Anterior cingulate cortex (tissue), 58 donors: Measurements from ENCODE around the gene PTGIR.
A peak's percentile ranks its signal among the peaks of the same experiment; 100 is the strongest.

Source experiments
- DNase-seq, 58 donors: peaks; one replicate each; lab custom pipeline; 2025; lab: John Stamatoyannopoulos, UW

Gene PTGIR

DNA sequence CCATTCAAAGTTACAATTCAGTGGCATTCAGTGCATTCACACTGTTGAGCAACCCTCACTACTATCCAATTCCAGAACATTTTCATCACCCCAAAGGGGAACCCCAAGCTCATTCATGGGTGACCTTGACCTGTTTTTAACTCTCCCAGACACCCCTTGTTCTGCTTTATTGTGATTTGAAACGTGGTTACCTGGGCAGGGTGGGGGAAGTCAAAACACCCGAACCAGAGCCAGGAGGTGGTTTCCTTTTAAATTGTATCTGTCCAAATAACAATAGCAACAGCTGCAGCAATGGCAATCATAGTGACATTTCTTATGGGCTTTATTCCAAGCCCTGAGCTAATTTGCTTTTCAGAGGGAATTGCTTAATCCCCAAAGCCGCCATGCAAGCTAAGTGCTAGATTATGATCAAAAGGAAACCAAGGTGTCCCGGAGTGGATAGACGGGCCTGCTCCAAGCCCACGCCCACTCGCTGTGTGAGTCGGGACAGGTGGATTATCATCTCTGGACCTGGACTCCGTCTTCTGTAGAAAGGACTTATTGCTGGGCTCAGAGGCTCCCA lies 6.1 kb downstream of the PTGIR start:
- no peak for DNase-seq

DNA sequence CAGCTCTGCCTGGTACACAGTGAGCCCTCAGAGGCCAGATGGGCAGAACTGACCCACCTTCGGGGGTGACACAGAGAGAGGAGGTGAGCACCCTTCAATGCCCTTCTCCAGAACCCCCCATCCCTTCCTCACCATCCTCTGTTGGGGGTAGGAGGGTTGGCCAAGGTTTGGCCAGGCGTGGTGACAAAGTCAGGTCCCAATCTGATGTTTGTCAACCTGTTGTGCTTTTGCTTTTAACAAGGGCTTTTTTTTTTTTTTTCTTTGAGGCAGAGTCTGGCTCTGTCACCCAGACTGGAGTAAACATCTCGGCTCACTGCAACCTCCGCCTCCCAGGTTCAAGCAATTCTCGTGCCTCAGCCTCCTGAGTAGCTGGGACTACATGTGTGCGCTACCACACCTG lies 7.3 kb downstream of the PTGIR start:
- no peak for DNase-seq

DNA sequence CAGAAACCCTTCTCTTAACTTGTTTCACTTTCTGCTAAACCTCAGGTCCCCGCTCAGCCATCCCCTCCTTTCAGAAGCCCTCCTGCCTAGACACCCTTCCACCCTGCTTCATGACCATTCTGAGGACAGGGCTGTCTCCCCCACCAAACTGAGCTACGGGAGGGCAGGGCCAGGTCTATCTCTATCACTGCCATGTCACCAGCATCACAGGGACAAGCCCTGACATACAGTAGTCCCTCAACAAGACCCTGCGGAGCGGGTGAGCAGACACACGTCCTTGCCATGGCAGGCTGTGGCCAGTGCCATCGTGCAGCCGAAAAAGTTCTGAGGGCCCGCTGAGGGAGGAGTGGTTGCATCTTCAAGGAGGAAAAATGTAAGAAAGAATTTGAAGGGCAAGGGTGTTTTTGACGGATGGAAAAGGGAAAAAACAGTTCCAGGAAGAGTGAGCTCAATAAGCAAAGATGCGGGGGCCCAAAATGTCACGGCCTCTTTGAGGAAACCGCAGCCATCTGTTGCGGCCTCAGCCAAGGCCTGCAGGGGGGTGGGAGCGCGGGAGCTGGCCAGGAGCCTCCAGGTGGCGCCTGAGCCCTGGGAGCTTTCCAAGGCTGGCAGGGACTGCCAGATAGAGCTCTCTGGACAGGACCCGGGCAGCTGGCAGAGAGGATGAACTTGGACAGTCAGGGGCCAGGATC lies 8.1 kb downstream of the PTGIR start:
- DNase-seq, result peak in 3 of 58 donors; percentile 8 to 26 (median 22)

DNA sequence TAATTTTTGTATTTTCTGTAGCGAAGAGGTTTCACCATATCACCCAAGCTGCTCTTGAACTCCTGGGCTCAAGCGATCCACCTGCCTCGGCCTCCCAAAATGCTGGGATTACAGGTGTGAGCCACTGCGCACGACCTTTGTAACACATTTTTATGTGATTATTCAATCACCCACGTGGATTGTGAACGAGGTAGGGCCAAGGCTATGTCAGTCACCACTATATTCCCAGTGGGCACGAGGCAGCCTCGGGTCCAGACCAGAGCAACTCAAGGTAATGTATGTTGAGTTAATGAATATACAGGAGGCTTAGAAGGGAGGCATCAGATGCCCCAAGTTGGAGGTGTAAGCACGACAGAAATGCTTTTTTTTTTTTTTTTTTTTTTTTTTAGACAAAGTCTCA lies 8.9 kb downstream of the PTGIR start:
- DNase-seq, result no peak

DNA sequence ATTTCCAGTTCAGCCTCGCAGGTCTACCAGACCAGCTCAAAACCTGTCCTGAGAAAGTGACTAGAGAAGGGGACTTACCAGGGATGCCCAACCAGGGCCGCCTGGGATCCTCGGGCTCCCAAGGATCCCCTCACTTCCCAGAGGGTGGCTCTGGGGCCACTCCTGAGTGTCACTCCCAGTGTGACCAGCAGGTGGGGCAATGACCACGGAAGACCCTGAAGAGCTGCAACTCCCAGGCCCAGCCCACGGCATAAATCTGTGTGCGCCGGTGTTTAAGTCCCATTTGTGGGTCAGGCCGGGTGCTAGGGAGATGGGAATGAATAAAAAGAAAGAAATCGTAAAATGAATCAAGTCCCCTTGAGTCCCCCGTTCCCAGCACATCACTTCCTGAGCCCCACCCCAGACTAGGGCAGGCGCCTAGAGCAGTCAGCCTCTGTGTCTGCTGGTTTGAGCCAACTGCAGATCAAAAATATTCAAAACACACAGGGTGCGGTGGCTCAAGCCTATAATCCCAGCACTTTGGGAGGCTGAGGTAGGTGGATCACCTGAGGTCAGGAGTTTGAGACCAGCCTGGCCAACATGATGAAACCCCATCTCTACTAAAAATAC lies 10.7 kb downstream of the PTGIR start:
- DNase-seq, result peak in 56 of 58 donors; percentile 15 to 91 (median 73)

DNA sequence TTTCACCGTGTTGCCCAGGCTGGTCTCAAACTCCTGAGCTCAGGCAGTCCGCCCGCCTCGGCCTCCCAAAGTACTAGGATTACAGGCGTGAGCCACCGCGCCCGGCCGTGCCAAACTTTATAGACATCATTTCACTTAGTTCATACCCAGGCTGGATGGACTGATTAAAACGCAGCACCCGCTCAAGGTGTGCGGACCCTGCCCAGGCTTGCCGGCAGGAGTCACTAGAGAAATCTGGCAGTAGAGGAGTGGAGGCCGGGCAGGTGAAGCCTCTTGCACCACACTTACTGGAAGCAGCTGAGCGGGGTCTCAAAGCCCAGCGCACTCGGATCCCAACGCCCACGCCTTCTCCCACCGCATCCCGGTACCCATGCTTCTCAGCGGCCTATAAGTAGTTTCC lies 11.4 kb downstream of the PTGIR start:
- no peak for DNase-seq

DNA sequence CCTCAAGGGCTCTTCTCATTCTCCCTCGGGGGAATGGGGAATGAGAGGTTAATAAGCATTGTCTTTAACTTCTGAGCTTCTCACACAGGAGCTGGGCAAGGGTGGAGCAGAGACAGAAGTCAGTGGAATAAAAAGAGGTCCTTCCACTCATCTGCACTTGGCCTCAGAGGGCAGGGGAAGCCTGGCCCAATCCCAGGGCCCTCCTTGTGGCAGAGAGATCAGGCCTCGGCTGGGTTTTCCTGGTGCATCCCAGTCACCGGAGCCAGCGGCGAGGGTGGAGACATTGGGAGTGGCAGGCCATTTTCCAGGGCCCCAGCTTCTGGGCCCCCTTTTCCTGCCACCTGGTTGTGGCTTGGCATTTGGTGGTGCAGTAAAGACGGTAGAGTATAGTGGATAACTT lies 13.1 kb downstream of the PTGIR start:
- no peak for DNase-seq

DNA sequence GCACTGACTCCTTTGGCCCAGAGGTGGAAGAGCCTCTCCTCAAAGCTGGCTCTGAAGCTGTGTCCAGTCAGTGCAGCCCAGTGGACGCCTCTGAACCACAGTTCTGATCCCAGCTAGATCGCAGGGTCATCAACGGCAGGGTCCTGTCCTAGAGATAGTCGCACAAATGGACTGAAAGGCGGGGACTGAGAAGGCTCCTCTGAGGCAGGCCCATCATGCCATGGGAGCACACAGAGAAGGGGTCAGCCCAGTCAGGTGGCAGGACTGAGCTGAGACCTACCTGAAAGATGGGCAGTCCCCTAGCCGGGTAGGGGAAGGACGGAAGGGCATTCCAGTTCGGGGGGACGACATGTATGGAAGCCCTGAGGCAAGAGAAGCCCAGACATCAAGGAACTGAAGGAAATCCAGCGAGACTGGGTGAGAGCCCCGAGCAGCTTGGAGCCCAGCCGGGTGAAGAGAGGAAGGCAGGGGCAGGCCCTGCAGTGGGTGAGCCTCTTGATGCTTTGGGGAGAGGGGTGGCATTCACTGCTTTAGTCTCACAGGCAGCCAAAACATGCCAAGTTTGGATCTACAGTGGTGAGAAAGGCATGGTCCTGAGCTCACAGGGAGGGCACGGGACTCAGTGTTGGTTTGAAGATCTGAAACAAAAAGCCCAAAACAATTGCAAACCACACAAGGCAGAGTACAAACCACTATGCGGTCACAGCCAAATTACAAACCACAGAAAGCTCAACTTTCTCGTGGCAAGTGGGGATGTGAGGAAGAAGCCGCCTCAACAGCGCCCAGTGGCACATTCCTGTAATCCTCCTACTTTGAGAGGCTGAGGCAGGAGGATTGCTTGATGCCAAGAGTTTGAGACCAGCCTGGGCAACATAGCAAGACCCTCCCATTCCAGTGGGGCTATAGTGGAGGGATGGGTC lies 13.8 kb downstream of the PTGIR start:
- no peak for DNase-seq

DNA sequence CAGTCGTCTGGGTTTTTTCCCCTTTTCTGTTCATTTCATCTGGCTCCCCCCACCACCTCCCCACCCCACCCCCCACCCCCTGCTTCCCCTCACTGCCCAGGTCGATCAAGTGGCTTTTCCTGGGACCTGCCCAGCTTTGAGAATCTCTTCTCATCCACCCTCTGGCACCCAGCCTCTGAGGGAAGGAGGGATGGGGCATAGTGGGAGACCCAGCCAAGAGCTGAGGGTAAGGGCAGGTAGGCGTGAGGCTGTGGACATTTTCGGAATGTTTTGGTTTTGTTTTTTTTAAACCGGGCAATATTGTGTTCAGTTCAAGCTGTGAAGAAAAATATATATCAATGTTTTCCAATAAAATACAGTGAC lies 14.5 kb downstream of the PTGIR start:
- no peak for DNase-seq

DNA sequence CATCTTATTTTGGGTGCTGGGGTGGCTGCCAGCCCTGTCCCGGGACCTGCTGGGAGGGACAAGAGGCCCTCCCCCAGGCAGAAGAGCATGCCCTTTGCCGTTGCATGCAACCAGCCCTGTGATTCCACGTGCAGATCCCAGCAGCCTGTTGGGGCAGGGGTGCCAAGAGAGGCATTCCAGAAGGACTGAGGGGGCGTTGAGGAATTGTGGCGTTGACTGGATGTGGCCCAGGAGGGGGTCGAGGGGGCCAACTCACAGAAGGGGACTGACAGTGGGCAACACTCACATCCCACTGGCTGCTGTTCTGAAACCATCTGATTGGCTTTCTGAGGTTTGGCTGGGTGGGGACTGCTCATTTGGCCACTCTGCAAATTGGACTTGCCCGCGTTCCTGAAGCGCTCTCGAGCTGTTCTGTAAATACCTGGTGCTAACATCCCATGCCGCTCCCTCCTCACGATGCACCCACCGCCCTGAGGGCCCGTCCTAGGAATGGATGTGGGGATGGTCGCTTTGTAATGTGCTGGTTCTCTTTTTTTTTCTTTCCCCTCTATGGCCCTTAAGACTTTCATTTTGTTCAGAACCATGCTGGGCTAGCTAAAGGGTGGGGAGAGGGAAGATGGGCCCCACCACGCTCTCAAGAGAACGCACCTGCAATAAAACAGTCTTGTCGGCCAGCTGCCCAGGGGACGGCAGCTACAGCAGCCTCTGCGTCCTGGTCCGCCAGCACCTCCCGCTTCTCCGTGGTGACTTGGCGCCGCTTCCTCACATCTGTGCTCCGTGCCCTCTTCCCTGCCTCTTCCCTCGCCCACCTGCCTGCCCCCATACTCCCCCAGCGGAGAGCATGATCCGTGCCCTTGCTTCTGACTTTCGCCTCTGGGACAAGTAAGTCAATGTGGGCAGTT lies 15.1 kb downstream of the PTGIR start:
- DNase-seq, result no peak

DNA sequence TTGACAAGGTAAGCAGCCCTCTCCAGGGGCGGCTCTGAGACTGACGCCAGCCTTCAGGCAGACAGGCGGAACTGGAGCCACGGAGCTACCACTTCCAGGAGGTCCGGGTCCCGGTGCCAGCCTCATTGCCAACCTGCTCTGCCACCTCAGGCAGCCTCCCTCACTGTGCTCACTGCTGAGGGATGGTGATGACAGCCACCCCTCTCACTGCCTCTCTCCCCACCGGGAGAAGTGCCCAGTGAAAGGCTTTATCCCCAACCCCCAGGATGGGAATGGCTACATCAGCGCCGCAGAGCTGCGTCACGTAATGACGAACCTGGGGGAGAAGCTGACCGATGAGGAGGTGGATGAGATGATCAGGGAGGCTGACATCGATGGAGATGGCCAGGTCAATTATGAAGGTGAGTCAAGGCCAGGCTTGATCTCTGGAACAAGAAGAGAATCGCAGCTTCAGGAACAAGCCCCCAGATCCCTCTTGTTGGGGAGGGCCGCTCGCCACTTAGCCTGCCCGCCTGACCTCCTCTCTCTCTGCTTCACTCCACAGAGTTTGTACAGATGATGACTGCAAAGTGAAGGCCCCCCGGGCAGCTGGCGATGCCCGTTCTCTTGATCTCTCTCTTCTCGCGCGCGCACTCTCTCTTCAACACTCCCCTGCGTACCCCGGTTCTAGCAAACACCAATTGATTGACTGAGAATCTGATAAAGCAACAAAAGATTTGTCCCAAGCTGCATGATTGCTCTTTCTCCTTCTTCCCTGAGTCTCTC lies 16.1 kb downstream of the PTGIR start:
- no peak for DNase-seq

DNA sequence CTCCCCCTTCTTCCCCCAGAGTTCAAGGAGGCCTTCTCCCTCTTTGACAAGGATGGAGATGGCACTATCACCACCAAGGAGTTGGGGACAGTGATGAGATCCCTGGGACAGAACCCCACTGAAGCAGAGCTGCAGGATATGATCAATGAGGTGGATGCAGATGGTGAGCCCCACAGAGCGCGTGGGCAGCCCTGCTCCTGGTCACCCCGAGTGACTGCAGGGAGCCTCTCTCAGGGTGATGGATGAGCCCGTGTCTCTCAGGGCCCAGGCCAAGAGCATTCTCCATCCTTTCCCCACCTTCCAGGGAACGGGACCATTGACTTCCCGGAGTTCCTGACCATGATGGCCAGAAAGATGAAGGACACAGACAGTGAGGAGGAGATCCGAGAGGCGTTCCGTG lies 16.7 kb downstream of the PTGIR start:
- no peak for DNase-seq

DNA sequence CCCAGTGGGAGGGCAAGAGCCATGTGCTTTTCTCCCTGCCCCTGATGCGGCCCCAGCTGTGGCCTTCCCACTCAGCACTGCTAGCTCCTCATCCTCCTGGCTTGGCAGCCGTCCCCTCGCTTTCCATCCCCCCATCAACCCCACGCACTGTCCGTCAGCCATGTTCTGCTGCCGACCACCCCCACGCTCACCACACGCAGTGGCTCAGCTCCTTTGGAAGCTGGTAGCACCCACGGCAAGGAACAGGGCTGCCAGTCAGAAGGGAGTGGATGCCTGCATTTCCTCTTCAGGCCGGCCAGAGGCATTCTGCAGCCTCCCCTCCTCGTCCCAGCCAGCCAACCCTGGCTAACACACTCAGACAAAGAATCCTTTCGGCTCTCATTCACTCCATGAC lies 17.4 kb downstream of the PTGIR start:
- DNase-seq, result peak in 42 of 58 donors; percentile 14 to 70 (median 43)

DNA sequence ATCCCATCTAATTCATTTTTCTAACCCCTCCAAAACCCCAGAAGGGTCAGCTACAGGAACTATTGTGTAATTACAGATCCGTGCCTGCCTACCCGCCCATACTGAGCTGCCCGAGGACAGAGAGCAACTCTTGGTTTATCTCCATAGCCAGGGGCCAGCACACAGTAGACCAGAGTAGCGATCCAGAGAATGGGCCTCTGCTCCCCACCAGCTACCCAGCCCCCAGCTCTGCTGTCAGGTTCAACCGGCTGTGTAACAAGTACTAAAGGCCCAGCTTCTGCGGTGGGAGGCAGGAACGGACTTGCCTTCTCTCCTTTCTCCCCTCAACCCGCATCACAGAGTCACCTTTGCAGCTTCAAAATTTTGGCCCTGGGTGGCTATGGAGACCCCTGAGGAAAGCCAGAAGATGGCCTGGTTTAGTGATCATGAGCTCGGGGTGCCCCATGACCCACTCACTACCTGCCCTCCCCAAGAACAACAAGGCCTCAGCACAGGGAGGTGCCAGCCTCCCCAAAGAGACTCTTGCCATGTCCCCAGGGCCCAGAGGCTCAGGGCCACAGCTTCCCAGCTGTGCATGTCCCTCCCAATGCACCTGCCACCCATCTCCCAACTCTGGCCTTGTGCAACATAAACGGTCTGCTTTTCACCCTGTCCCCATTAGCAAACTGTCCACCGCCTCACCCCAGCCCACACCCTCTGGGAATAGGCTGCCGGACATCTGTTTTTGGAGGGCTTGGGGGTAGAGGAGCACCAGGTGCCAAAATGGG lies 18.0 kb downstream of the PTGIR start:
- no peak for DNase-seq

DNA sequence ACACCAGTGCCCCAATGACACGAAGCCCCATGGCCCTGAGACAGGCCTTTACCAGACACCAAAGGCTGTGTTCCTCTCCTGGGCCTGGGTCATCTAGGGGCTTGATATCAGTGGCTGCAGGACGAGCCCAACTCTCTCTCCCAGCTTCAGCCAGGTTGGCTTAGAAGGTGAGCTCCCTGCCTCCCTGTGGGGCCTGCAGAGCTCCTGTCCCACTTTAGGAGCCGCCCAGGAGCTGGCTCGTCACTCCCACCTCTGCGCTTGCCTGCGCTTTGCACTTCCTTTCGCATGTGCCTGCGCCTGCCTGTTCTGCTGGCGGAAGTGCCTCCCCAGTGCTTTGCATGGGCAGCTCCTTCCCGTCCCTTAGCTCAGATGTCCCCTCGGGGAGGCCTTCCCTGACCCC lies 18.9 kb downstream of the PTGIR start:
- peak in 5 of 58 donors; percentile 6 to 30 (median 11) for DNase-seq

DNA sequence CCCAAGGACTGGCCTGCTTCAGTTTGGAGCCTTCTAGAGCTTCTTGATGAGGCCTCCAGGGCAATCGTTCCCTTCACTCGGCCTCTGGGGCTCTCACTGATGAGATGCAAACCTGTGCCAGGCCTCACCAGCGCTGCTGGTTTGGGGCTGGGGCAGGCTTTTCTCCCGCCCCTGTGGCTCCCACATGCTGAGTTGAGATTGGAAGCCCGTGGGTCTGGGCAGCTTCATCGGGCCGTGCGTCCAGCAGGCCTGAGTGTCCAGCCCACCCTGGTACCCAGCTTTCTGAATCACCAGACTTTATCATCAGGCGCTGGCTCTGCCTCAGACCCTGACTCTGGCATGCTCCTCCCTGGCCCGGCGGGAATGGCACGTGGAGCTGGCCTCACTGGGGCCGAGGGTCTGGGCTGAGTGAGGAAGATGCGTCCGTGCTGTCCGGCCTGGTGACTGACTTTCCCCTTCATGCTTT lies 19.5 kb downstream of the PTGIR start:
- DNase-seq, result no peak

DNA sequence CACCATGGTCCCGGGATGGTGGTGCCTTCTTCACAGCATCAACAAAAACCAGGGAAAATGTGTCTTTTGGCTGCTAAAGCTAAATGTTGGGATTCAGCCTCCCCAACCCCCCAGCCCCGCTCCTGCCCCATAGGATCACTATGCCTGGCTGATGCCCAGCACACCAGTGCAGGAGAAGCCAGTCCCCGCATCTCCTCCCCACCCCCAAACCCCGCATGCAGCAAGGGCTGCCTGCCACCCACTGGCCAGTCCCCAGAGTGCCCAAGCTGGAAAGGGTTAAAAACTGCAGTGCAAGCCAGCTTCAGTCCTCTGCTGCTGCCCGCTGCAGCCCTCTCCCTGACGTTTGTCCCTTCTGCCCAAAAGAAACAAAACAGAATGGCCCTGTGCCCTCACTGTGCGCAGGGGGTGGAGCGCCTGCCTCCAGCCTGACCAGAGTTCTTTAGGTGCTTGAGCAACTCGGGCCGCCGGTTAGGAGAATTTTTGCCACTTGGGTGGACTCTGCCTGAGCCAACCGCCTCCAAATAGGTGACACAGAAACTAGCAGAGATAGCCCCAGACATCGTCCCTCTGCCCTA lies 20.0 kb downstream of the PTGIR start:
- DNase-seq, result peak in 37 of 58 donors; percentile 13 to 65 (median 39)

DNA sequence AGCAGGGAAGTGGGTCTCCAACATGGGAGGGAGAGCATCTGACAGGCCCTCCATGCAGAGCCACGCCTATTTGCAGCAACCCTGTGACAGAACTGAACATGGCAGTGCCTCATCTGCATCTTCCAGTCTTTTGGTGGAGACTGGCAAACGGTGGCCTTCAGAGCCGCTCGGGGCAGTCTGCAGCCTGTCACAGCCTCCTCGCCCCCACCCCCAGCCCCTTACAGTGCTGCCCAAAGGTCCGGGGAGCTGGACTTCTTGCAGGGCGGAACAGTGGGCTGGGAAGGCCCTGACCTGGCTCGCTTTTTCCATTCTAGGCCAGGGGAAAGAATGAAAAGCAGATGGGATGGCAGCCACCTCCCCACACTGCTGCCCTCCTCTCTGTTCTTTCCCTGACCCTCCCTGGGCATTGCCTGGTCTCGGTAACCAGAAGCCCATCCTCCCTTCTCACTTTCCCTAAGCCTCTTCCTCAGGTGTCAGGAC lies 21.1 kb downstream of the PTGIR start:
- peak in 9 of 58 donors; percentile 5 to 51 (median 32) for DNase-seq
